Activated B cell treated with CpG ODN at 0.5 μM for 24 hours (primary cell): ENCODE results near the gene PAX5. TPM values are rescaled to one million over a fixed set of nuclear protein-coding genes. Genes with fewer than 3 reads are reported as not detected.

Source experiments
- ATAC-seq: fragments of 200-7000 bp; cut with Tn5 transposase; one replicate; pipeline ENCODE4 v1.10.0; 2021; ENCODE audit warnings: low read depth, mild to moderate bottlenecking, moderate library complexity
- CTCF ChIA-PET: fragments of 350-600 bp; sonication (Branson Sonifier 250); formaldehyde crosslinking; loops from one replicate; lab custom pipeline; 2021; ENCODE audit warnings: antibody characterized with exemption; lab: Charles Lee
- POLR2A ChIA-PET: fragments of 350-600 bp; sonication (Branson Sonifier 250); formaldehyde crosslinking; loops from one replicate; lab custom pipeline; 2021; ENCODE audit warnings: antibody characterized with exemption; lab: Charles Lee
- DNase-seq: peaks from one replicate; pipeline ENCODE4 v3.0.0; 2022
- H3K27ac Mint-ChIP-seq: one replicate; pipeline ENCODE4 v1.8.0; 2020; ENCODE audit warnings: mixed read lengths
- H3K27me3 Mint-ChIP-seq: one replicate; pipeline ENCODE4 v1.8.0; 2021; ENCODE audit warnings: mixed read lengths
- H3K36me3 Mint-ChIP-seq: one replicate; pipeline ENCODE4 v1.8.0; 2021; ENCODE audit warnings: low read depth, mixed read lengths
- H3K4me1 Mint-ChIP-seq: one replicate; pipeline ENCODE4 v1.8.0; 2021; ENCODE audit warnings: mixed read lengths
- H3K4me3 Mint-ChIP-seq: one replicate; pipeline ENCODE4 v1.8.0; 2020; ENCODE audit warnings: mild to moderate bottlenecking, mixed read lengths
- H3K9me3 Mint-ChIP-seq: one replicate; pipeline ENCODE4 v1.8.0; 2020; ENCODE audit warnings: mixed read lengths
- intact Hi-C: fragments of 100-400 bp; cut with micrococcal nuclease; formaldehyde crosslinking; loops from one replicate; pipeline ENCODE4 v1.15.1; 2024
- total RNA-seq: library from RNA; stranded (reverse); gene quantifications from 2 replicates; pipeline ENCODE4 v1.2.3, GENCODE V29; 2022
- TF ChIP-seq, protein P1 (sequence below): fragments of 200-600 bp; IDR thresholded peaks from one replicate; pipeline ENCODE4 v1.8.0; 2022; ENCODE audit warnings: antibody characterized with exemption, mild to moderate bottlenecking

PAX5 gene
- total RNA-seq, 1 donor from 2014 or later, result 619 TPM

DNA sequence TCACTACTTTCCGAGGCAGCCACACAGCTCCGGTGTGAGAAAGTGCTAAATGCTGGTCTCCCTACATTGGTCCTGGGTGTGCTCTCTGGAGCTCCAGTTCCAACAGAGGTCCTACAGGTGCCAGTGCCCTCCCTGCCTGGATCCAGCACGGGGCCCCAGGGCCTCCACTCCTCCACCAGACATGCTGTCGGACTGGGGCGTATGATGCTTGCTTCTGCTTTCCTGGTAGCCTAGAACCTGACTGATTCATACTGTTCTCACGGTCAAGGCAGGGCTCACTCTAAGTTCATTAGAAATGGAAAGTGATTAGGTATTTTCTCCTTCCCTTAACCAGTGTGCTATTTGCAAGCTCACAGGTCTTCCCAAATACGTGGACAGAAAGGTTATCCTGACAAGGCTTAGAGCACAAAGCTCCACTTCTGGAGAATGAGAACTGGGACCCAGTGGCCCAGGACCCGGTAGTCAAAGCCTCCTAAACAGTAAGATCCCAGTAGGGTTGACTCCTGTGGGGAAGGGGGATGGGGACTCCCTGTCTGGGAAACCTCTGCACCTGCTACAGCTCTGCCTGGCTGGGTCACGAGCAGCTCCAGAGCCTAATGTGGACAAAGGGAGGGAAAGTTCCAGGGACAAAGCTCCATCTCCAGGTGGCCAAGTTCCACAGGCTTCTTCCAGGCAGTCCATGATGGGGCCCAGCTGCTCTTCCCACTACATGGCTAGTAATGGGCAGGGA lies 98.1 kb downstream of the PAX5 start:
- Mint-ChIP-seq H3K9me3 (peaks cover 3% of the 10 kb centered on the region), H3K27ac (peak overlapping the region; percentile 85), H3K4me3 (peak overlapping the region; percentile 44), H3K4me1 (peaks cover 92% of the 10 kb centered on the region), H3K36me3 (peaks cover 93% of the 10 kb centered on the region), H3K27me3 (no peaks in the 10 kb centered on the region)
- TF ChIP-seq, protein P1, sequence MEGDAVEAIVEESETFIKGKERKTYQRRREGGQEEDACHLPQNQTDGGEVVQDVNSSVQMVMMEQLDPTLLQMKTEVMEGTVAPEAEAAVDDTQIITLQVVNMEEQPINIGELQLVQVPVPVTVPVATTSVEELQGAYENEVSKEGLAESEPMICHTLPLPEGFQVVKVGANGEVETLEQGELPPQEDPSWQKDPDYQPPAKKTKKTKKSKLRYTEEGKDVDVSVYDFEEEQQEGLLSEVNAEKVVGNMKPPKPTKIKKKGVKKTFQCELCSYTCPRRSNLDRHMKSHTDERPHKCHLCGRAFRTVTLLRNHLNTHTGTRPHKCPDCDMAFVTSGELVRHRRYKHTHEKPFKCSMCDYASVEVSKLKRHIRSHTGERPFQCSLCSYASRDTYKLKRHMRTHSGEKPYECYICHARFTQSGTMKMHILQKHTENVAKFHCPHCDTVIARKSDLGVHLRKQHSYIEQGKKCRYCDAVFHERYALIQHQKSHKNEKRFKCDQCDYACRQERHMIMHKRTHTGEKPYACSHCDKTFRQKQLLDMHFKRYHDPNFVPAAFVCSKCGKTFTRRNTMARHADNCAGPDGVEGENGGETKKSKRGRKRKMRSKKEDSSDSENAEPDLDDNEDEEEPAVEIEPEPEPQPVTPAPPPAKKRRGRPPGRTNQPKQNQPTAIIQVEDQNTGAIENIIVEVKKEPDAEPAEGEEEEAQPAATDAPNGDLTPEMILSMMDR, result no peak
- ChIA-PET CTCF (interaction anchor here (1.2 kb wide), 1 partner anchor 63 kb away, joined by 3 read pairs; no protein-coding TSS in a partner anchor), POLR2A (interaction anchor here (0.9 to 2.1 kb wide), 3 partner anchors 9 to 97 kb away, joined by 3 to 6 read pairs (median 4); no protein-coding TSS in a partner anchor)
- intact Hi-C loops, result loop anchor here (5.0 kb wide), 2 partner anchors 59 to 91 kb away; no protein-coding TSS in a partner anchor
- ATAC-seq, result peak; percentile 64
- DNase-seq, result no peak

DNA sequence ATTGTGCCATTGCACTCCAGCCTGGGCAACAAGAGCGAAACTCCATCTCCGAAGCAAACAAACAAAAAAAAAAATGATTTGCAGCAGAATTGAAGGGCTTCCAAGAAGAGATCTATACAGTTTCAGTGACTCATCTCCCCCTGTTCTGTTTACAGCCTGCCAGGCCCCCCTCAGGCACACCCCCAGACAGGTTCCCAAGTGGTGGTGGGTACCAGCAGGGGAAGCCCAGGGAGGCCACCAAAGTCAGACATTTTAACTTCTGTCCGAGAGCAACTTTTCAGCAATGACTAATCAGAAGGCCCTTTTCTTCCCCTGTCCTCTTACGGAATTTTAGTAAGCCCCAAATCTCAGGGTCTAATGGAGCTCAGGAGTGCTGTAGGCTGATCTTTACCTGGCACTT lies 98.7 kb downstream of the PAX5 start:
- no peak for DNase-seq
- ATAC-seq, result peak; percentile 59
- H3K4me1 Mint-ChIP-seq, result peaks cover 92% of the 10 kb centered on the region
- TF ChIP-seq, protein P1, result no peak
- peaks cover 93% of the 10 kb centered on the region for H3K36me3 Mint-ChIP-seq
- peak overlapping the region; percentile 85 for H3K27ac Mint-ChIP-seq
- peaks cover 3% of the 10 kb centered on the region for H3K9me3 Mint-ChIP-seq
- peak overlapping the region; percentile 44 for H3K4me3 Mint-ChIP-seq
- CTCF ChIA-PET, result interaction anchor here (1.2 kb wide), 1 partner anchor 62 kb away, joined by 3 read pairs; no protein-coding TSS in a partner anchor
- intact Hi-C loops, result loop anchor here (5.0 kb wide), 2 partner anchors 58 to 92 kb away; no protein-coding TSS in a partner anchor
- POLR2A ChIA-PET, result interaction anchor here (0.9 to 2.1 kb wide), 3 partner anchors 9 to 97 kb away, joined by 3 to 6 read pairs (median 4); no protein-coding TSS in a partner anchor
- no peaks in the 10 kb centered on the region for H3K27me3 Mint-ChIP-seq

DNA sequence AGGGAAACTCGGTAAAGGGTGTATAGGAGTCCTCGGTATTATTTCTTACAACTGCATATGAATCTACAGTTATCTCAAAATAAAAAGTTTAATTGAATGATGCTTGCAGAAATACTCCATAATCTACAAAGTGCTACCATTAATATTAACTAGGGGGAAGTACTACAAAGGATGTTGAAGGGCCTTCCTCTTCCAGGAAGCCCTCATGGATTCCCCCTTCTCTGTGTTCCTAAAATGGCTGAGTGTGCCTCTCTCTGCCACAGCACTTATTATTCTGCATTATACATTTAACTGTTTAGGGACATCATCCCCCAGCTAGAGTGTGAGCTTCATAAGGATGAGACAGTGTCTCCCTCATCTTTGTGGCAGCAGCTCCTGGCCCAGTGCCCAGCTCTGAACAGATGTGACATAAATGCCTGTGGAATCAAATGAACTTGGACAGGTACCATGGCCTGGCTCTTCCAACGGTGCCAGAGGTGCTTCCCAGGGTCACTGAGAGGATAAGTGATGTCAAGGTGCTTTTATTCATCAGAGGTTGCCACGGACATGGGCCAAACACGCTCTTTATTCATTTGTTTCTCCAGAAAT lies 99.5 kb downstream of the PAX5 start:
- H3K36me3 Mint-ChIP-seq, result peaks cover 91% of the 10 kb centered on the region
- H3K4me3 Mint-ChIP-seq, result no peak overlapping the region

DNA sequence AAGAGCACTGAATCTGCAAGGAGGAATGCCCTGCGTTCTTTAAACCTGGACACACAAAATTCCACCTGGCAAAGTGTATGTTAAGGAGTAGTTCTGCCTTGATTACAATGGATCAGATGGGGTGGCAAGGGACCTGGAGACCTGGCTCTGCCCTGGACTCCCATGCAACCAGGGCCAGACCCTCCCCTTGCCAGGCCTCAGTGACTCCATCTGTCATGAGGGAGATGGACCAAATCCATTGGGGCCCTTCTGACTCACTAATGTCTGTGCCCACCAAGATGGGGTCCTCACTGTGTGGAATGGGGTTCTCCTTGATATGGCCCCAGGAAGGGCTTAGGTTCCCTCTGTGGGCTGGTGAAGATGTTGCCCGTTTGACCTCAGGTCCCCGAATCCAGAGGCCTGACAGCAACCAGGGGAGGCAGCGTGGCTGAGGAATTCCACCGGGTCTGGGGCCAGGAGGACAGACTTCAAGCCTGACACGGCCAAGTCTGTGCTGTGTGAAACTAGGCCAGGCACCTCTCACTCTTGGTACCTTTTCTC lies 100.3 kb downstream of the PAX5 start:
- intact Hi-C loops, result no loop called here
- TF ChIP-seq, protein P1, result no peak
- ATAC-seq (no peak), DNase-seq (no peak)
- Mint-ChIP-seq H3K9me3 (peaks cover 3% of the 10 kb centered on the region), H3K27me3 (no peaks in the 10 kb centered on the region), H3K4me3 (no peak overlapping the region), H3K4me1 (peaks cover 91% of the 10 kb centered on the region), H3K36me3 (peaks cover 92% of the 10 kb centered on the region), H3K27ac (peak overlapping the region; percentile 74)
- ChIA-PET CTCF (no interaction called here), POLR2A (interaction anchor here (0.7 kb wide), 1 partner anchor 10 kb away, joined by 3 read pairs; no protein-coding TSS in a partner anchor)

More for the DNA sequence above, 99.5 kb downstream of the PAX5 start:
- H3K27me3 Mint-ChIP-seq, result no peaks in the 10 kb centered on the region
- intact Hi-C loops, result loop anchor here (5.0 kb wide), 2 partner anchors 57 to 93 kb away; no protein-coding TSS in a partner anchor
- ATAC-seq (no peak), DNase-seq (no peak)
- H3K4me1 Mint-ChIP-seq, result peaks cover 91% of the 10 kb centered on the region
- CTCF ChIA-PET, result no interaction called here
- peaks cover 3% of the 10 kb centered on the region for H3K9me3 Mint-ChIP-seq
- peak overlapping the region; percentile 85 for H3K27ac Mint-ChIP-seq
- TF ChIP-seq, protein P1, result no peak
- POLR2A ChIA-PET, result interaction anchor here (0.7 to 2.1 kb wide), 2 partner anchors 30 to 98 kb away, joined by 3 to 4 read pairs; no protein-coding TSS in a partner anchor
